Lower leg skin (tissue), 3 donors: ENCODE measurements around the gene ECM1.

ENCODE experiments used
- CTCF ChIP-seq, 3 donors: fragments of 450-650 bp; IDR thresholded peaks; one replicate each; pipeline ENCODE4 v1.5.1; 2016; ENCODE audit warnings: antibody characterized with exemption in 3 of 3, mild to moderate bottlenecking in 3 of 3, moderate library complexity in 2 of 3
- POLR2A ChIP-seq, 2 donors: fragments of 450-650 bp; IDR thresholded peaks; one replicate each; pipeline ENCODE4 v1.6.1; 2016 to 2017; ENCODE audit warnings: antibody characterized with exemption in 2 of 2, mild to moderate bottlenecking in 1 of 2, moderate library complexity in 1 of 2

DNA sequence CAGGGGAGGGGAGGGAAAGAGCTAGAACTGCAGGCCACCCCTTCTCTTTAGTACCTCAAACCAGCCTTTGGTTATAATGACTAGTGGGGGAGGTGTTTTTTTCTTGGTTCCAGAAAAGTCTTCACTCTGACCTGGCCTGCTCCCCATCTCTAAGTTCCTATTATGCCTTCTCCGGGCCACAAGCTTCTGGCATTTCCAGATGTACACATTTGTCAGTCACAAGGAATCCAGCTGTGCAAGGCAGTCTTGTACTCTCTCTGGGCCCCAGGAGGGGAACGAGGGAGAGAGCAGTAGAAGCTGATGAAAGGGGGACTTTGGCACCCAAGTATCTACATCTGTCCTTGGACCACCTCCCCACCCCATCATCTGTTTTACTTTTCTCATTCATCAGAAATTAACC is 4.9 kb downstream of the ECM1 start:
- TF ChIP-seq POLR2A (IDR thresholded peaks at IDR 0.05) (no peak), CTCF (IDR thresholded peaks at IDR 0.05) (no peak)
